ENCODE data around the gene C12orf50. TPM values are rescaled to one million over a fixed set of nuclear protein-coding genes. Genes with fewer than 3 reads are reported as not detected.

C12orf50 gene
- total RNA-seq, 2 donors from 2014 or later: 0.05 TPM; not detected in 1

DNA sequence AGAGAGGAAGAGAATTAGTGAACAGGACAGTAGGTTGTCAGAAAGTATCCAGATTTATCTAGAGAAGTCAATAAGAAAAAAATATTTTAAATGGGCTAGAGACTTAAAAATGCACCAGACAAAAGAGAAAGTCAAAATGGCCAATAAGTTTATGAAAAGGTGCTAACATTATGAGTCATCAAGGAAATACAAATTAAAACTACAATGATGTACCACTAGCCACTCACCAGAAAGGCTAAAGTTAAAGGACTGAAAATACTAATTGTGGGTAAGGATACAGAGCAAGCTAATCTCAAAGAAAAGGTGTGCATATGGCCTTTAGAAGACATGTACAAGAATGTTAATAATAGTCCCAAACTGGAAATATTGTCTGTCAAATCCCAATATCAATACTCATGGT lies 37.7 kb downstream of the C12orf50 start:
- Histone ChIP-seq H3K27me3 (no peaks in the 10 kb centered on the region), H3K27ac (no peak overlapping the region), H3K9ac (ENCODE audit: low read depth in 2 of 2, low read length in 2 of 2) (no peak overlapping the region), H3K9me3 (no peaks in the 10 kb centered on the region), H3K4me3 (no peak overlapping the region), H3K4me1 (no peaks in the 10 kb centered on the region), H3K36me3 (no peaks in the 10 kb centered on the region)
- DNase-seq: no peak
- intact Hi-C loops (cut with DNase I): no loop called here
- TF ChIP-seq, protein P1, sequence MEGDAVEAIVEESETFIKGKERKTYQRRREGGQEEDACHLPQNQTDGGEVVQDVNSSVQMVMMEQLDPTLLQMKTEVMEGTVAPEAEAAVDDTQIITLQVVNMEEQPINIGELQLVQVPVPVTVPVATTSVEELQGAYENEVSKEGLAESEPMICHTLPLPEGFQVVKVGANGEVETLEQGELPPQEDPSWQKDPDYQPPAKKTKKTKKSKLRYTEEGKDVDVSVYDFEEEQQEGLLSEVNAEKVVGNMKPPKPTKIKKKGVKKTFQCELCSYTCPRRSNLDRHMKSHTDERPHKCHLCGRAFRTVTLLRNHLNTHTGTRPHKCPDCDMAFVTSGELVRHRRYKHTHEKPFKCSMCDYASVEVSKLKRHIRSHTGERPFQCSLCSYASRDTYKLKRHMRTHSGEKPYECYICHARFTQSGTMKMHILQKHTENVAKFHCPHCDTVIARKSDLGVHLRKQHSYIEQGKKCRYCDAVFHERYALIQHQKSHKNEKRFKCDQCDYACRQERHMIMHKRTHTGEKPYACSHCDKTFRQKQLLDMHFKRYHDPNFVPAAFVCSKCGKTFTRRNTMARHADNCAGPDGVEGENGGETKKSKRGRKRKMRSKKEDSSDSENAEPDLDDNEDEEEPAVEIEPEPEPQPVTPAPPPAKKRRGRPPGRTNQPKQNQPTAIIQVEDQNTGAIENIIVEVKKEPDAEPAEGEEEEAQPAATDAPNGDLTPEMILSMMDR (IDR thresholded peaks at IDR 0.05): no peak

- H3K9me3 ChIP-seq: no peaks in the 10 kb centered on the region
- TF ChIP-seq, protein P1 (IDR thresholded peaks at IDR 0.05): no peak
- H3K27ac ChIP-seq: no peak overlapping the region
- intact Hi-C loops (cut with DNase I): no loop called here
- H3K27me3 ChIP-seq: no peaks in the 10 kb centered on the region
- DNase-seq: no peak
- H3K36me3 ChIP-seq: no peaks in the 10 kb centered on the region
- no peaks in the 10 kb centered on the region for H3K4me1 ChIP-seq
- H3K9ac ChIP-seq (ENCODE audit: low read depth in 2 of 2, low read length in 2 of 2): no peak overlapping the region
- no peak overlapping the region for H3K4me3 ChIP-seq
Measured at GRCh38 chr12:87988534-87988933, 40.7 kb downstream of the C12orf50 start.

DNA sequence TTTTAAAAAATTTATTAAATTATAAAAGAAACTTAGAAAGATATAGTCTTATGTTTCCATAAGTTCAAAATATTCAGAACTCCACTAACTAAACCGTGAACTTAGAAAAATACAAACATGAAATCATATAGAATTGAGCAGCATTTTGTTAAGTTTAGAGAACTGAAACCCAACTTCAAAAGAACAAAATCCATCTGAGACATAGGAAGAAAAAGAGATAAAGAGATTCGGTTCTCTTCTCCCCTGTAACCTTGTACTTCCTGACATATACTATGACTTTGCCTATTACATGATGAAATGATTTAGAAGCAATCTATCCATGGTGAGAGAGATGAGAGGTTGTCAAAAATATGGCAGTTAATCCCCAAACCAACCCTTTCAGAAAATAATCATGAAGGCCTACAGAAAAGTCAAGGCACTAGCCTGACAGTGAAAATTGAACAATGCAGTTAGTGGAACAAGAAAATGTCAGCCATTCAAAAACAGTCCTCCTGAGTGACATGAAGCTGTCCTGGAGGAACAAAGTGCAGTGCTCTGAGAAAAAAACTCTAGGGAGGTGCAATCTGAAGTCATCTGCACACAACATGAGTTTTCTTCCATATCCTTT lies 44.0 kb downstream of the C12orf50 start:
- no peaks in the 10 kb centered on the region for H3K4me1 ChIP-seq
- H3K9me3 ChIP-seq: no peaks in the 10 kb centered on the region
- TF ChIP-seq, protein P1 (IDR thresholded peaks at IDR 0.05): no peak
- H3K4me3 ChIP-seq: no peak overlapping the region
- intact Hi-C loops (cut with DNase I): no loop called here
- no peak overlapping the region for H3K27ac ChIP-seq
- no peak overlapping the region for H3K9ac ChIP-seq (ENCODE audit: low read depth in 2 of 2, low read length in 2 of 2)
- no peaks in the 10 kb centered on the region for H3K27me3 ChIP-seq
- no peaks in the 10 kb centered on the region for H3K36me3 ChIP-seq
- DNase-seq: no peak

DNA sequence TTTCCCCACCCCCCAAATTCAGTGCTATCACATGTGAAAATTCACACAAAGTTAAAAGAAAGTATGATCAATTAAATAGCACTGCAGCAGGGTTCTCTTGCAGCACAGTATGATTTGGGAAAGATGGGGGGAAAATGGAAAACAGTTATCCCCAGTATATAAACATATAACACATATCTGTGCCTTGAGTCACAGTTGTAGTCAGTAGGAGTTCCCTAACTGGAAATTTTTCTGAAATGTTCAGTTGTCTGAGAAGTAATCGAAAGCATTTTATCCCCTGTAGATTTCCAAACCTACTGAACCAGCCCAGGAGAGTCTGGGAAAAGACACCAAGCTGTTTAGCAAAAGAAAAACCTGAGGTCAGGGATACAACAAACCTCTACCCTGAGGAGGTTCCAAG lies 47.0 kb downstream of the C12orf50 start:
- TF ChIP-seq, protein P1 (IDR thresholded peaks at IDR 0.05): no peak
- Histone ChIP-seq H3K4me3 (no peak overlapping the region), H3K36me3 (no peaks in the 10 kb centered on the region), H3K27me3 (no peaks in the 10 kb centered on the region), H3K9me3 (no peaks in the 10 kb centered on the region), H3K27ac (no peak overlapping the region), H3K4me1 (no peaks in the 10 kb centered on the region), H3K9ac (ENCODE audit: low read depth in 2 of 2, low read length in 2 of 2) (no peak overlapping the region)
- DNase-seq: no peak
- intact Hi-C loops (cut with DNase I): no loop called here

- Histone ChIP-seq H3K9me3 (no peaks in the 10 kb centered on the region), H3K27me3 (no peaks in the 10 kb centered on the region), H3K36me3 (no peaks in the 10 kb centered on the region), H3K4me1 (no peaks in the 10 kb centered on the region), H3K27ac (no peak overlapping the region), H3K9ac (ENCODE audit: low read depth in 2 of 2, low read length in 2 of 2) (no peak overlapping the region), H3K4me3 (no peak overlapping the region)
- intact Hi-C loops (cut with DNase I): no loop called here
- TF ChIP-seq, protein P1 (IDR thresholded peaks at IDR 0.05): no peak
- no peak for DNase-seq
Measured at GRCh38 chr12:87981495-87981894, 47.7 kb downstream of the C12orf50 start.

All from colonic mucosa (tissue), 4 donors.